Measurements from ENCODE around the gene CACNA1D. TPM values are rescaled to one million over a fixed set of nuclear protein-coding genes. Genes with fewer than 3 reads are reported as not detected.

Gene CACNA1D
- total RNA-seq, 1 donor from 2014 or later, result 0.95 TPM

GRCh38 chr3:53531749-53532148 is 37.3 kb downstream of the CACNA1D start:
- Mint-ChIP-seq H3K36me3 (ENCODE audit: low read depth) (no peaks in the 10 kb centered on the region), H3K27me3 (ENCODE audit: low read depth) (peaks cover 18% of the 10 kb centered on the region), H3K27ac (ENCODE audit: unreplicated experiment) (no peak overlapping the region), H3K4me3 (ENCODE audit: unreplicated experiment) (no peak overlapping the region), H3K9me3 (ENCODE audit: low read depth) (no peaks in the 10 kb centered on the region), H3K4me1 (ENCODE audit: low read depth) (no peaks in the 10 kb centered on the region)
- no peak for TF ChIP-seq CTCF (IDR thresholded peaks at IDR 0.05)
- DNase-seq (ENCODE audit: low spot score), result no peak

- no peaks in the 10 kb centered on the region for H3K4me1 Mint-ChIP-seq (ENCODE audit: low read depth)
- no peaks in the 10 kb centered on the region for H3K9me3 Mint-ChIP-seq (ENCODE audit: low read depth)
- peaks cover 18% of the 10 kb centered on the region for H3K27me3 Mint-ChIP-seq (ENCODE audit: low read depth)
- TF ChIP-seq CTCF (IDR thresholded peaks at IDR 0.05), result no peak
- no peak overlapping the region for H3K27ac Mint-ChIP-seq (ENCODE audit: unreplicated experiment)
- no peak overlapping the region for H3K4me3 Mint-ChIP-seq (ENCODE audit: unreplicated experiment)
- no peaks in the 10 kb centered on the region for H3K36me3 Mint-ChIP-seq (ENCODE audit: low read depth)
- no peak for DNase-seq (ENCODE audit: low spot score)
Measured at GRCh38 chr3:53533472-53533871, 39.1 kb downstream of the CACNA1D start.

GRCh38 chr3:53534216-53534615 is 39.8 kb downstream of the CACNA1D start:
- Mint-ChIP-seq H3K4me3 (ENCODE audit: unreplicated experiment) (no peak overlapping the region), H3K4me1 (ENCODE audit: low read depth) (no peaks in the 10 kb centered on the region), H3K36me3 (ENCODE audit: low read depth) (no peaks in the 10 kb centered on the region), H3K27ac (ENCODE audit: unreplicated experiment) (no peak overlapping the region), H3K27me3 (ENCODE audit: low read depth) (peaks cover 18% of the 10 kb centered on the region), H3K9me3 (ENCODE audit: low read depth) (no peaks in the 10 kb centered on the region)
- no peak for TF ChIP-seq CTCF (IDR thresholded peaks at IDR 0.05)
- no peak for DNase-seq (ENCODE audit: low spot score)

GRCh38 chr3:53534676-53535400 is 40.4 kb downstream of the CACNA1D start:
- H3K4me1 Mint-ChIP-seq (ENCODE audit: low read depth), result no peaks in the 10 kb centered on the region
- H3K36me3 Mint-ChIP-seq (ENCODE audit: low read depth), result no peaks in the 10 kb centered on the region
- H3K27ac Mint-ChIP-seq (ENCODE audit: unreplicated experiment), result no peak overlapping the region

GRCh38 chr3:53536282-53536681 is 41.9 kb downstream of the CACNA1D start:
- no peaks in the 10 kb centered on the region for H3K36me3 Mint-ChIP-seq (ENCODE audit: low read depth)
- H3K4me1 Mint-ChIP-seq (ENCODE audit: low read depth), result no peaks in the 10 kb centered on the region
- DNase-seq (ENCODE audit: low spot score), result no peak
- H3K9me3 Mint-ChIP-seq (ENCODE audit: low read depth), result no peaks in the 10 kb centered on the region
- no peak overlapping the region for H3K27ac Mint-ChIP-seq (ENCODE audit: unreplicated experiment)
- no peak overlapping the region for H3K4me3 Mint-ChIP-seq (ENCODE audit: unreplicated experiment)
- H3K27me3 Mint-ChIP-seq (ENCODE audit: low read depth), result peaks cover 14% of the 10 kb centered on the region
- TF ChIP-seq CTCF (IDR thresholded peaks at IDR 0.05), result no peak

More at GRCh38 chr3:53534676-53535400, 40.4 kb downstream of the CACNA1D start:
- no peak for DNase-seq (ENCODE audit: low spot score)
- Mint-ChIP-seq H3K27me3 (ENCODE audit: low read depth) (peaks cover 17% of the 10 kb centered on the region), H3K4me3 (ENCODE audit: unreplicated experiment) (no peak overlapping the region), H3K9me3 (ENCODE audit: low read depth) (no peaks in the 10 kb centered on the region)
- no peak for TF ChIP-seq CTCF (IDR thresholded peaks at IDR 0.05)
